Natural killer cell (primary cell): ENCODE data around the gene SEC14L5. TPM values are rescaled to one million over a fixed set of nuclear protein-coding genes. Genes with fewer than 3 reads are reported as not detected.

Experiments used
- ATAC-seq, 3 donors: fragments of 150-1000 bp in 2 of 3; fragments of 200-7000 bp in 1 of 3; cut with Tn5 transposase; 1 replicate in 1 of 3; 2 replicates in 2 of 3; pipeline ENCODE4 v1.10.0; 2021; ENCODE audit warnings: mild to moderate bottlenecking in 2 of 3, moderate library complexity in 2 of 3
- DNase-seq, 2 donors: peaks; one replicate each; pipeline versions ENCODE4 v3.0.0 to v3.0.0-alpha.2; 2013 to 2021; ENCODE audit warnings: mixed read lengths in 1 of 2
- H3K27ac ChIP-seq: one replicate; pipeline ENCODE4 v1.5.1; 2013; ENCODE audit warnings: mild to moderate bottlenecking, low read length
- H3K27me3 ChIP-seq: one replicate; pipeline ENCODE4 v1.6.1; 2013; ENCODE audit warnings: low read length; ENCODE audit not compliant: control insufficient read depth, insufficient read depth
- H3K36me3 ChIP-seq: one replicate; pipeline ENCODE4 v1.6.1; 2013; ENCODE audit warnings: low read length; ENCODE audit not compliant: control insufficient read depth, insufficient read depth
- H3K4me1 ChIP-seq: one replicate; pipeline ENCODE4 v1.6.1; 2013; ENCODE audit warnings: low read length; ENCODE audit not compliant: control insufficient read depth, insufficient read depth
- H3K4me3 ChIP-seq: one replicate; pipeline ENCODE4 v1.5.1; 2013; ENCODE audit warnings: low read length
- H3K9me3 ChIP-seq: one replicate; pipeline ENCODE4 v1.6.1; 2013; ENCODE audit warnings: low read length; ENCODE audit not compliant: control insufficient read depth, insufficient read depth
- H3K27ac Mint-ChIP-seq, 2 donors: one replicate each; pipeline ENCODE4 v1.8.0; 2022; ENCODE audit warnings: mild to moderate bottlenecking in 2 of 2, mixed read lengths in 2 of 2, moderate library complexity in 1 of 2
- H3K27me3 Mint-ChIP-seq, 2 donors: one replicate each; pipeline ENCODE4 v1.8.0; 2022; ENCODE audit warnings: low read depth in 2 of 2, mixed read lengths in 2 of 2
- H3K36me3 Mint-ChIP-seq: one replicate; pipeline ENCODE4 v1.8.0; 2022; ENCODE audit warnings: mixed read lengths
- H3K4me1 Mint-ChIP-seq, 2 donors: one replicate each; pipeline ENCODE4 v1.8.0; 2022; ENCODE audit warnings: mixed read lengths in 2 of 2
- H3K4me3 Mint-ChIP-seq: one replicate; pipeline ENCODE4 v1.8.0; 2022; ENCODE audit warnings: mild to moderate bottlenecking, moderate library complexity, mixed read lengths
- H3K9me3 Mint-ChIP-seq, 2 donors: one replicate each; pipeline ENCODE4 v1.8.0; 2022; ENCODE audit warnings: mixed read lengths in 2 of 2
- WGBS: methylation state at CpG from one replicate; pipeline ENCODE4 v1.1.7; 2013; ENCODE audit warnings: missing lambda C conversion rate; ENCODE audit not compliant: insufficient coverage; 5-methylcytosine and 5-hydroxymethylcytosine counted together
- intact Hi-C: fragments of 100-400 bp; cut with micrococcal nuclease; formaldehyde crosslinking; loops from one replicate; pipeline ENCODE4 v1.14.2; 2022
- total RNA-seq, 4 donors: library from RNA; stranded (reverse); fragments of 120-200 nt in 1 of 4; gene quantifications; one replicate each; pipeline versions ENCODE4 v1.2.3 to v1.2.4, GENCODE V29; 2013 to 2022
- TF ChIP-seq, protein P1 (sequence below): fragments of 200-600 bp; IDR thresholded peaks from one replicate; pipeline ENCODE4 v1.8.0; 2022; ENCODE audit warnings: antibody characterized with exemption

The SEC14L5 gene
- total RNA-seq, 3 donors from 2014 or later (not counting 1 experiment from before 2014, with no cell fraction given): 0.27 to 1.1 (median 0.93) TPM

DNA sequence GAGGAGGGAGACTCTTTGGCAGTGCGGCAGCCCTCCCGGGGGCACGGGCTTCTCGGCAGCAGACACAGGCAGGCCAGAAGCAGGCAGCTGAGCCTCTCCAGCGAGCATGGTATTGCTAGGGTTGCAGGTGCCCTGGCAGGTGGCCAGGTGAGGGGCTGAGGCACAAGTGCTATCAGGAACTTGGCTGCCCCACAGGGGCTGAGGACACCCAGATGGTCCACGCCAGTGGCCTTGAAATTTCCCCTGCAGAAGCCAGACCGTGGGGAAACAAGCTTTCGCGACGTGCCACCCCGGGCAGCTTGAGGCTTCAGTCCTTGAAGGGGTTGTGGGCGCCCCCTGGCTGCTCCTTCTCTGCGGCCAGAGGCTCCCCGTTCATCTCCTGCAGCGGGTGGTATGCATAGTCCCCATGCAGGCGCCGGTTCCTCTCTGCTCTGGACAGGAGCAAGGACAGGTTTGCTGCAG is 67.1 kb downstream of the SEC14L5 start:
- DNase-seq (no peak), ATAC-seq (no peak)
- WGBS: 78% methylated on average over 17 of the region's 17 CpGs

DNA sequence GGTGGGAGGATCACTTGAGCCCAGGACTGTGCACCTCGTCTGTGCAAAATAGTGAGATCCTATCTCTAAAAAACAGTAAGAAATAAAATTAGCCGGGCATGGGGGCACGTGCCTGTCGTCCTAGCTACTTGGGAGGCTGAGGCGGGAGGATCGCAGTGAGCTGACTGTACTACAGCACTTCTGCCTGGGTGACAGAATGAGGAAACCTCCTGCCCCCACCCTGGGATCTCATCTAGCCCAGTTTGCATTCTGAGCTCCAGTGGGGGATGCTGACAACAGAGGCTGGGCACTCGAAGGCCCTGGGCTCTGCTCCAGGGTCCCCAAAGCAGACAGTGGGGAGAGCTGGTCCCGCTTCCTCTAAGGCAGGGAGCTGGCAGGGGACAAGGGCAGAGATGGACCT is 68.5 kb downstream of the SEC14L5 start:
- WGBS: 94% methylated on average over 8 of the region's 8 CpGs
- Histone ChIP-seq H3K4me1 (no peaks in the 10 kb centered on the region), H3K9me3 (no peaks in the 10 kb centered on the region), H3K27me3 (no peaks in the 10 kb centered on the region), H3K36me3 (peaks cover 8% of the 10 kb centered on the region), H3K27ac (no peak overlapping the region), H3K4me3 (no peak overlapping the region)
- no peaks in the 10 kb centered on the region for H3K9me3 Mint-ChIP-seq
- no peak overlapping the region for H3K27ac Mint-ChIP-seq
- H3K4me3 Mint-ChIP-seq: no peak overlapping the region
- DNase-seq (no peak), ATAC-seq (no peak)
- TF ChIP-seq, protein P1, sequence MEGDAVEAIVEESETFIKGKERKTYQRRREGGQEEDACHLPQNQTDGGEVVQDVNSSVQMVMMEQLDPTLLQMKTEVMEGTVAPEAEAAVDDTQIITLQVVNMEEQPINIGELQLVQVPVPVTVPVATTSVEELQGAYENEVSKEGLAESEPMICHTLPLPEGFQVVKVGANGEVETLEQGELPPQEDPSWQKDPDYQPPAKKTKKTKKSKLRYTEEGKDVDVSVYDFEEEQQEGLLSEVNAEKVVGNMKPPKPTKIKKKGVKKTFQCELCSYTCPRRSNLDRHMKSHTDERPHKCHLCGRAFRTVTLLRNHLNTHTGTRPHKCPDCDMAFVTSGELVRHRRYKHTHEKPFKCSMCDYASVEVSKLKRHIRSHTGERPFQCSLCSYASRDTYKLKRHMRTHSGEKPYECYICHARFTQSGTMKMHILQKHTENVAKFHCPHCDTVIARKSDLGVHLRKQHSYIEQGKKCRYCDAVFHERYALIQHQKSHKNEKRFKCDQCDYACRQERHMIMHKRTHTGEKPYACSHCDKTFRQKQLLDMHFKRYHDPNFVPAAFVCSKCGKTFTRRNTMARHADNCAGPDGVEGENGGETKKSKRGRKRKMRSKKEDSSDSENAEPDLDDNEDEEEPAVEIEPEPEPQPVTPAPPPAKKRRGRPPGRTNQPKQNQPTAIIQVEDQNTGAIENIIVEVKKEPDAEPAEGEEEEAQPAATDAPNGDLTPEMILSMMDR: no peak
- H3K36me3 Mint-ChIP-seq: no peaks in the 10 kb centered on the region
- intact Hi-C loops: no loop called here
- H3K4me1 Mint-ChIP-seq: peaks cover 0 to 1% of the 10 kb centered on the region in 2 donors
- no peaks in the 10 kb centered on the region for H3K27me3 Mint-ChIP-seq

More for the DNA sequence above, 67.1 kb downstream of the SEC14L5 start:
- no peaks in the 10 kb centered on the region for H3K9me3 ChIP-seq
- Mint-ChIP-seq H3K36me3 (no peaks in the 10 kb centered on the region), H3K27me3 (no peaks in the 10 kb centered on the region), H3K27ac (no peak overlapping the region), H3K4me3 (no peak overlapping the region), H3K9me3 (no peaks in the 10 kb centered on the region), H3K4me1 (no peaks in the 10 kb centered on the region)
- no peaks in the 10 kb centered on the region for H3K27me3 ChIP-seq
- no peak overlapping the region for H3K27ac ChIP-seq
- intact Hi-C loops: no loop called here
- TF ChIP-seq, protein P1: no peak
- no peaks in the 10 kb centered on the region for H3K4me1 ChIP-seq
- H3K4me3 ChIP-seq: no peak overlapping the region
- H3K36me3 ChIP-seq: peaks cover 8% of the 10 kb centered on the region

DNA sequence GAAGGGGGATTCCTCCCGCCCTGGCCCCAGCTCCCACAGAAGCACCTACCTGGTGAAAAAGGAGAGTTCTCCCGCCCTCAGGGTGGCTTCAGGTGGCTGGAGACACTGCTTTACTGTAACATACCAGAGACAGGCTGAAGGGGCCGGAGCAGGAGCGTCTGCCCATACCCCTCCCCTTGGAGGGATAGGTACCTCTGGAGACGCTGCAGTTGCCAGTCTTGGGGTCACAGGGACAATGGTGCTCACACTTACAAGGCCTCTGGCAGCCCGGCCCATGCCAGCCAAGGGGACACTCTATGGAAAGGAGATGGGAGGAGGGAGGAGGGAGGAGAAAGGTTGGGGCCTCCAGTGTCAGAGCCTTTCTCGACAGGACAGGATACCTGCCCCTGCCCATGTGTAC is 69.0 kb downstream of the SEC14L5 start:
- no peak for ATAC-seq
- WGBS: 97% methylated on average over 7 of the region's 7 CpGs
- Mint-ChIP-seq H3K4me3 (no peak overlapping the region), H3K27me3 (no peaks in the 10 kb centered on the region), H3K9me3 (no peaks in the 10 kb centered on the region), H3K36me3 (no peaks in the 10 kb centered on the region), H3K4me1 (peaks cover 0 to 5% of the 10 kb centered on the region in 2 donors), H3K27ac (no peak overlapping the region)
- no peak for DNase-seq
- H3K36me3 ChIP-seq: peaks cover 8% of the 10 kb centered on the region
- no peaks in the 10 kb centered on the region for H3K4me1 ChIP-seq
- no peak overlapping the region for H3K27ac ChIP-seq
- H3K4me3 ChIP-seq: no peak overlapping the region
- TF ChIP-seq, protein P1: no peak
- H3K9me3 ChIP-seq: no peaks in the 10 kb centered on the region
- H3K27me3 ChIP-seq: no peaks in the 10 kb centered on the region
- intact Hi-C loops: no loop called here

DNA sequence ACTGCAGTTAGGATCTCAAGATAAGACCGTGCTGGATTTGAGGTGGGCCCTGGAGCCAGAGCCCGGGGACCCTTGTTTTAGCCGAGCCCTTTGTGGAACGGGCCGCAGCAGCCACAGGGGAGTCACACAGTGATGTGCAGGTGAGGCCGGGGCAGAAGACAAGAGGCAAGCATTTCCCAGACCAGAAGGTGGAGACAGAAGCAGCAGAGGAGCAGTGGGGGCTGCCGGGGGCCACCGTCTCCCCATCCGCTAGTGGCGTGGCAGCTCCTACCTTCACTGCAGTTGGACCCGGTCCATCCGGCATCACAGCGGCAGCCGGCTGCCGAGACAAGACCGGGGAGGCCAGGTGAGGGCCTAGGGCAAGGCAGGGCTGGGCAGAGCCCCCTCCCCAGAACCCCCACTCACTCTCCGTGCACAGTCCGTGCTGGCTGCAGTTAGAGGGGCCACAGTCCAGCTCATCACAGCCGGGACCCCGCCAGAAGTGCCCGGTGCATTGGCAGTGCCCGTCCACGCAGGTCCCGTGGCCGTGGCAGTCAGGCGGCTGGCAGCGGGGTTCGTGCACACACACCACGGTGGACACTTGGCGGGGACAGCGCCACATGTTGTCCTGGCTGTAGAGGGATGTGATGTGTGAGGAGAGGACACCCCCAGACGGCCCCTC is 69.6 kb downstream of the SEC14L5 start:
- no peak for ATAC-seq
- Mint-ChIP-seq H3K27me3 (no peaks in the 10 kb centered on the region), H3K9me3 (no peaks in the 10 kb centered on the region), H3K4me3 (no peak overlapping the region), H3K36me3 (no peaks in the 10 kb centered on the region), H3K27ac (no peak overlapping the region), H3K4me1 (peaks cover 3 to 8% of the 10 kb centered on the region in 2 donors)
- intact Hi-C loops: no loop called here
- Histone ChIP-seq H3K36me3 (peaks cover 8% of the 10 kb centered on the region), H3K27me3 (no peaks in the 10 kb centered on the region), H3K27ac (no peak overlapping the region), H3K4me1 (peaks cover 4% of the 10 kb centered on the region), H3K9me3 (no peaks in the 10 kb centered on the region), H3K4me3 (no peak overlapping the region)
- DNase-seq: no peak
- 97% methylated on average over 29 of the region's 32 CpGs for WGBS
- TF ChIP-seq, protein P1: no peak
